Dendritic cell treated with granulocyte-macrophage colony-stimulating factor and Interleukin-4, amounts not matched to agents 40 ng/mL and 50 ng/mL, for 4 days (primary cell): ENCODE results near the gene RAB11FIP3.
"Not testable (repeated sequence)": the region's sequence is repeated elsewhere in the genome, so short reads cannot be mapped to it uniquely, and the experiment has no call there.

Experiments used
- H3K27ac Mint-ChIP-seq: one replicate; pipeline ENCODE4 v1.8.0; 2022; ENCODE audit warnings: mild to moderate bottlenecking, mixed read lengths
- H3K27me3 Mint-ChIP-seq: one replicate; pipeline ENCODE4 v1.8.0; 2022; ENCODE audit warnings: mild to moderate bottlenecking, mixed read lengths
- H3K36me3 Mint-ChIP-seq: one replicate; pipeline ENCODE4 v1.8.0; 2022; ENCODE audit warnings: low read depth, mixed read lengths
- H3K4me1 Mint-ChIP-seq: one replicate; pipeline ENCODE4 v1.8.0; 2022; ENCODE audit warnings: low read depth, mixed read lengths
- H3K4me3 Mint-ChIP-seq: one replicate; pipeline ENCODE4 v1.8.0; 2022; ENCODE audit warnings: mild to moderate bottlenecking, moderate library complexity, mixed read lengths
- H3K9me3 Mint-ChIP-seq: one replicate; pipeline ENCODE4 v1.8.0; 2022; ENCODE audit warnings: mixed read lengths
- intact Hi-C: fragments of 100-400 bp; cut with micrococcal nuclease; formaldehyde crosslinking; loops from one replicate; pipeline ENCODE4 v1.15.0; 2022

RAB11FIP3 gene

GRCh38 chr16:492211-492875, 66.9 kb downstream of the RAB11FIP3 start:
- Mint-ChIP-seq H3K27ac (no peak overlapping the region), H3K36me3 (peaks cover 37% of the 10 kb centered on the region), H3K4me3 (no peak overlapping the region), H3K27me3 (no peaks in the 10 kb centered on the region), H3K4me1 (no peaks in the 10 kb centered on the region), H3K9me3 (no peaks in the 10 kb centered on the region)
- intact Hi-C loops: no loop called here

- H3K9me3 Mint-ChIP-seq, H3K27ac Mint-ChIP-seq, H3K4me1 Mint-ChIP-seq, H3K4me3 Mint-ChIP-seq, H3K27me3 Mint-ChIP-seq, intact Hi-C loops: not testable (repeated sequence)
- H3K36me3 Mint-ChIP-seq: peaks cover 26% of the 10 kb centered on the region
Observed at GRCh38 chr16:494676-495075, 69.2 kb downstream of the RAB11FIP3 start.

- no peaks in the 10 kb centered on the region for H3K27me3 Mint-ChIP-seq
- H3K4me3 Mint-ChIP-seq: no peak overlapping the region
- H3K36me3 Mint-ChIP-seq: peaks cover 21% of the 10 kb centered on the region
- intact Hi-C loops: no loop called here
- H3K27ac Mint-ChIP-seq: no peak overlapping the region
- H3K9me3 Mint-ChIP-seq: no peaks in the 10 kb centered on the region
- H3K4me1 Mint-ChIP-seq: no peaks in the 10 kb centered on the region
Observed at GRCh38 chr16:495127-495748, 69.8 kb downstream of the RAB11FIP3 start.

- H3K4me1 Mint-ChIP-seq: no peaks in the 10 kb centered on the region
- peaks cover 12% of the 10 kb centered on the region for H3K36me3 Mint-ChIP-seq
- no peaks in the 10 kb centered on the region for H3K9me3 Mint-ChIP-seq
- no peaks in the 10 kb centered on the region for H3K27me3 Mint-ChIP-seq
- intact Hi-C loops: no loop called here
- no peak overlapping the region for H3K27ac Mint-ChIP-seq
- H3K4me3 Mint-ChIP-seq: no peak overlapping the region
Observed at GRCh38 chr16:496097-496886, 70.8 kb downstream of the RAB11FIP3 start.

GRCh38 chr16:497258-497657, 71.8 kb downstream of the RAB11FIP3 start:
- Mint-ChIP-seq H3K27me3 (no peaks in the 10 kb centered on the region), H3K36me3 (peaks cover 6% of the 10 kb centered on the region), H3K4me1 (no peaks in the 10 kb centered on the region), H3K9me3 (no peaks in the 10 kb centered on the region), H3K4me3 (no peak overlapping the region), H3K27ac (no peak overlapping the region)
- intact Hi-C loops: no loop called here

GRCh38 chr16:499924-500323, 74.5 kb downstream of the RAB11FIP3 start:
- no peaks in the 10 kb centered on the region for H3K27me3 Mint-ChIP-seq
- H3K4me1 Mint-ChIP-seq: no peaks in the 10 kb centered on the region
- no peaks in the 10 kb centered on the region for H3K9me3 Mint-ChIP-seq
- intact Hi-C loops: no loop called here
- H3K4me3 Mint-ChIP-seq: no peak overlapping the region
- H3K36me3 Mint-ChIP-seq: peaks cover 6% of the 10 kb centered on the region
- no peak overlapping the region for H3K27ac Mint-ChIP-seq

GRCh38 chr16:500709-501108, 75.3 kb downstream of the RAB11FIP3 start:
- no peak overlapping the region for H3K27ac Mint-ChIP-seq
- peaks cover 9% of the 10 kb centered on the region for H3K36me3 Mint-ChIP-seq
- H3K9me3 Mint-ChIP-seq: no peaks in the 10 kb centered on the region
- intact Hi-C loops: no loop called here
- H3K4me3 Mint-ChIP-seq: no peak overlapping the region
- H3K27me3 Mint-ChIP-seq: no peaks in the 10 kb centered on the region
- no peaks in the 10 kb centered on the region for H3K4me1 Mint-ChIP-seq

GRCh38 chr16:502179-502943, 76.9 kb downstream of the RAB11FIP3 start:
- intact Hi-C loops: no loop called here
- Mint-ChIP-seq H3K9me3 (no peaks in the 10 kb centered on the region), H3K27me3 (no peaks in the 10 kb centered on the region), H3K4me1 (no peaks in the 10 kb centered on the region), H3K27ac (no peak overlapping the region), H3K4me3 (no peak overlapping the region), H3K36me3 (peaks cover 16% of the 10 kb centered on the region)

GRCh38 chr16:503150-504071, 78.0 kb downstream of the RAB11FIP3 start:
- H3K4me3 Mint-ChIP-seq: no peak overlapping the region
- intact Hi-C loops: no loop called here
- H3K27me3 Mint-ChIP-seq: no peaks in the 10 kb centered on the region
- no peaks in the 10 kb centered on the region for H3K4me1 Mint-ChIP-seq
- no peak overlapping the region for H3K27ac Mint-ChIP-seq
- H3K36me3 Mint-ChIP-seq: peaks cover 12% of the 10 kb centered on the region
- no peaks in the 10 kb centered on the region for H3K9me3 Mint-ChIP-seq

- intact Hi-C loops: no loop called here
- peaks cover 17% of the 10 kb centered on the region for H3K36me3 Mint-ChIP-seq
Observed at GRCh38 chr16:505479-506245, 80.2 kb downstream of the RAB11FIP3 start.

GRCh38 chr16:506246-506546, 80.7 kb downstream of the RAB11FIP3 start:
- intact Hi-C loops: no loop called here
- Mint-ChIP-seq H3K4me1 (peaks cover 5% of the 10 kb centered on the region), H3K27ac (no peak overlapping the region), H3K9me3 (no peaks in the 10 kb centered on the region), H3K27me3 (no peaks in the 10 kb centered on the region), H3K36me3 (peaks cover 19% of the 10 kb centered on the region), H3K4me3 (no peak overlapping the region)

More at GRCh38 chr16:505479-506245, 80.2 kb downstream of the RAB11FIP3 start:
- no peaks in the 10 kb centered on the region for H3K27me3 Mint-ChIP-seq
- H3K9me3 Mint-ChIP-seq: no peaks in the 10 kb centered on the region
- H3K4me1 Mint-ChIP-seq: peaks cover 5% of the 10 kb centered on the region
- H3K4me3 Mint-ChIP-seq: no peak overlapping the region
- H3K27ac Mint-ChIP-seq: no peak overlapping the region

- H3K4me3 Mint-ChIP-seq, H3K27ac Mint-ChIP-seq, intact Hi-C loops, H3K27me3 Mint-ChIP-seq, H3K9me3 Mint-ChIP-seq, H3K4me1 Mint-ChIP-seq: not testable (repeated sequence)
- H3K36me3 Mint-ChIP-seq: peaks cover 19% of the 10 kb centered on the region
Observed at GRCh38 chr16:507527-507926, 82.1 kb downstream of the RAB11FIP3 start.

GRCh38 chr16:507996-508395, 82.5 kb downstream of the RAB11FIP3 start:
- Mint-ChIP-seq H3K36me3 (peaks cover 19% of the 10 kb centered on the region), H3K27ac (no peak overlapping the region), H3K4me3 (no peak overlapping the region), H3K4me1 (peaks cover 5% of the 10 kb centered on the region), H3K27me3 (no peaks in the 10 kb centered on the region), H3K9me3 (no peaks in the 10 kb centered on the region)
- intact Hi-C loops: no loop called here
